Measurements from ENCODE around the gene LCP2. TPM values are rescaled to one million over a fixed set of nuclear protein-coding genes. Genes with fewer than 3 reads are reported as not detected.

Gene LCP2
- polyA plus RNA-seq, 6 donors from 2014 or later: 2.9 to 28.7 (median 9.5) TPM

GRCh38 chr5:170301981-170302652, 4.5 kb upstream of the LCP2 start:
- Mint-ChIP-seq H3K27me3 (peaks cover 0 to 15% (median 8%) of the 10 kb centered on the region in 3 donors), H3K4me1 (peaks cover 33 to 51% (median 39%) of the 10 kb centered on the region in 3 donors), H3K36me3 (no peaks in the 10 kb centered on the region), H3K9me3 (no peaks in the 10 kb centered on the region), H3K27ac (peak overlapping the region in 1 of 6 donors; percentile 65), H3K4me3 (peak overlapping the region in 6 of 8 donors; percentile 9 to 77 (median 66))
- DNase-seq (no peak), ATAC-seq (ENCODE audit: low read depth in 2 of 2) (no peak)

- ATAC-seq (ENCODE audit: low read depth in 2 of 2) (no peak), DNase-seq (no peak)
- H3K27ac Mint-ChIP-seq: no peak overlapping the region
Measured at GRCh38 chr5:170301149-170301548, 3.6 kb upstream of the LCP2 start.

GRCh38 chr5:170300361-170301013, 2.9 kb upstream of the LCP2 start:
- Mint-ChIP-seq H3K27me3 (peaks cover 0 to 31% (median 21%) of the 10 kb centered on the region in 3 donors), H3K9me3 (no peaks in the 10 kb centered on the region), H3K36me3 (no peaks in the 10 kb centered on the region), H3K4me1 (peaks cover 49 to 67% (median 53%) of the 10 kb centered on the region in 3 donors), H3K4me3 (peak overlapping the region in 1 of 8 donors; percentile 71), H3K27ac (no peak overlapping the region)
- DNase-seq: no peak
- ATAC-seq (ENCODE audit: low read depth in 2 of 2): no peak

More at GRCh38 chr5:170301149-170301548, 3.6 kb upstream of the LCP2 start:
- Mint-ChIP-seq H3K4me1 (peaks cover 43 to 60% (median 47%) of the 10 kb centered on the region in 3 donors), H3K4me3 (peak overlapping the region in 3 of 8 donors; percentile 32 to 71 (median 32)), H3K36me3 (no peaks in the 10 kb centered on the region), H3K9me3 (no peaks in the 10 kb centered on the region), H3K27me3 (peaks cover 0 to 25% (median 16%) of the 10 kb centered on the region in 3 donors)

GRCh38 chr5:170296935-170297588, 515 bp downstream of the LCP2 start:
- peaks cover 0 to 43% (median 21%) of the 10 kb centered on the region in 3 donors for H3K27me3 Mint-ChIP-seq
- no peaks in the 10 kb centered on the region for H3K36me3 Mint-ChIP-seq
- H3K4me3 Mint-ChIP-seq: peak overlapping the region; percentile 66 to 99 (median 96)
- H3K9me3 Mint-ChIP-seq: no peaks in the 10 kb centered on the region
- no peak for DNase-seq
- ATAC-seq (ENCODE audit: low read depth in 2 of 2): peak in 1 of 2 donors; percentile 21
- peak overlapping the region in 5 of 6 donors; percentile 44 to 97 (median 92) for H3K27ac Mint-ChIP-seq
- peaks cover 58 to 75% (median 60%) of the 10 kb centered on the region in 3 donors for H3K4me1 Mint-ChIP-seq

GRCh38 chr5:170296036-170296934, 1.3 kb downstream of the LCP2 start:
- no peak overlapping the region for H3K27ac Mint-ChIP-seq
- H3K4me3 Mint-ChIP-seq: peak overlapping the region; percentile 66 to 99 (median 96)
- DNase-seq (peak; percentile 28), ATAC-seq (ENCODE audit: low read depth in 2 of 2) (no peak)
- H3K36me3 Mint-ChIP-seq: peaks cover 0 to 3% of the 10 kb centered on the region in 2 donors
- peaks cover 0 to 51% (median 25%) of the 10 kb centered on the region in 3 donors for H3K27me3 Mint-ChIP-seq
- no peaks in the 10 kb centered on the region for H3K9me3 Mint-ChIP-seq
- peaks cover 57 to 77% (median 61%) of the 10 kb centered on the region in 3 donors for H3K4me1 Mint-ChIP-seq

- ATAC-seq (ENCODE audit: low read depth in 2 of 2): no peak
- H3K27me3 Mint-ChIP-seq: peaks cover 5 to 58% (median 42%) of the 10 kb centered on the region in 3 donors
- H3K4me1 Mint-ChIP-seq: peaks cover 70 to 84% (median 70%) of the 10 kb centered on the region in 3 donors
- H3K9me3 Mint-ChIP-seq: no peaks in the 10 kb centered on the region
- peak overlapping the region in 3 of 8 donors; percentile 10 to 94 (median 38) for H3K4me3 Mint-ChIP-seq
- no peak for DNase-seq
- H3K36me3 Mint-ChIP-seq: peaks cover 0 to 20% of the 10 kb centered on the region in 2 donors
- H3K27ac Mint-ChIP-seq: no peak overlapping the region
Measured at GRCh38 chr5:170294556-170294955, 3.0 kb downstream of the LCP2 start.

- H3K9me3 Mint-ChIP-seq: no peaks in the 10 kb centered on the region
- peaks cover 7 to 62% (median 47%) of the 10 kb centered on the region in 3 donors for H3K27me3 Mint-ChIP-seq
- DNase-seq (no peak), ATAC-seq (ENCODE audit: low read depth in 2 of 2) (no peak)
- peaks cover 3 to 25% of the 10 kb centered on the region in 2 donors for H3K36me3 Mint-ChIP-seq
- peaks cover 70 to 84% (median 71%) of the 10 kb centered on the region in 3 donors for H3K4me1 Mint-ChIP-seq
- no peak overlapping the region for H3K27ac Mint-ChIP-seq
- peak overlapping the region in 4 of 8 donors; percentile 35 to 44 (median 40) for H3K4me3 Mint-ChIP-seq
Measured at GRCh38 chr5:170294057-170294456, 3.5 kb downstream of the LCP2 start.

GRCh38 chr5:170293273-170293672, 4.3 kb downstream of the LCP2 start:
- Mint-ChIP-seq H3K36me3 (peaks cover 5 to 33% of the 10 kb centered on the region in 2 donors), H3K4me1 (peaks cover 67 to 82% (median 74%) of the 10 kb centered on the region in 3 donors), H3K9me3 (no peaks in the 10 kb centered on the region), H3K4me3 (peak overlapping the region; percentile 27 to 82 (median 42)), H3K27me3 (peaks cover 7 to 63% (median 54%) of the 10 kb centered on the region in 3 donors), H3K27ac (peak overlapping the region in 3 of 6 donors; percentile 70 to 76 (median 76))
- DNase-seq: peak; percentile 88
- ATAC-seq (ENCODE audit: low read depth in 2 of 2): peak; percentile 91 to 93

GRCh38 chr5:170292179-170293104, 5.1 kb downstream of the LCP2 start:
- Mint-ChIP-seq H3K27ac (peak overlapping the region in 3 of 6 donors; percentile 70 to 86 (median 76)), H3K9me3 (peaks cover 0 to 2% (median 0%) of the 10 kb centered on the region in 7 donors), H3K27me3 (peaks cover 7 to 62% (median 56%) of the 10 kb centered on the region in 3 donors), H3K36me3 (peaks cover 5 to 41% of the 10 kb centered on the region in 2 donors), H3K4me1 (peaks cover 65 to 78% (median 72%) of the 10 kb centered on the region in 3 donors), H3K4me3 (peak overlapping the region in 6 of 8 donors; percentile 27 to 82 (median 50))
- DNase-seq (no peak), ATAC-seq (ENCODE audit: low read depth in 2 of 2) (no peak)

- Mint-ChIP-seq H3K4me3 (peak overlapping the region in 1 of 8 donors; percentile 82), H3K36me3 (peaks cover 11 to 60% of the 10 kb centered on the region in 2 donors), H3K27me3 (peaks cover 7 to 54% (median 39%) of the 10 kb centered on the region in 3 donors), H3K4me1 (peaks cover 49 to 61% (median 60%) of the 10 kb centered on the region in 3 donors), H3K27ac (peak overlapping the region in 1 of 6 donors; percentile 71), H3K9me3 (peaks cover 0 to 10% (median 1%) of the 10 kb centered on the region in 7 donors)
- DNase-seq (no peak), ATAC-seq (ENCODE audit: low read depth in 2 of 2) (no peak)
Measured at GRCh38 chr5:170290498-170290897, 7.1 kb downstream of the LCP2 start.

- Mint-ChIP-seq H3K4me1 (peaks cover 48 to 60% (median 52%) of the 10 kb centered on the region in 3 donors), H3K27me3 (peaks cover 7 to 50% (median 39%) of the 10 kb centered on the region in 3 donors), H3K36me3 (peaks cover 17 to 67% of the 10 kb centered on the region in 2 donors), H3K27ac (peak overlapping the region in 1 of 6 donors; percentile 71), H3K9me3 (peaks cover 0 to 16% (median 3%) of the 10 kb centered on the region in 7 donors), H3K4me3 (no peak overlapping the region)
- ATAC-seq (ENCODE audit: low read depth in 2 of 2) (no peak), DNase-seq (no peak)
Measured at GRCh38 chr5:170289764-170290163, 7.8 kb downstream of the LCP2 start.
